Measurements from ENCODE around the gene HECW1.
"Not testable (repeated sequence)": the region's sequence is repeated elsewhere in the genome, so short reads cannot be mapped to it uniquely, and the experiment has no call there.

The HECW1 gene

DNA sequence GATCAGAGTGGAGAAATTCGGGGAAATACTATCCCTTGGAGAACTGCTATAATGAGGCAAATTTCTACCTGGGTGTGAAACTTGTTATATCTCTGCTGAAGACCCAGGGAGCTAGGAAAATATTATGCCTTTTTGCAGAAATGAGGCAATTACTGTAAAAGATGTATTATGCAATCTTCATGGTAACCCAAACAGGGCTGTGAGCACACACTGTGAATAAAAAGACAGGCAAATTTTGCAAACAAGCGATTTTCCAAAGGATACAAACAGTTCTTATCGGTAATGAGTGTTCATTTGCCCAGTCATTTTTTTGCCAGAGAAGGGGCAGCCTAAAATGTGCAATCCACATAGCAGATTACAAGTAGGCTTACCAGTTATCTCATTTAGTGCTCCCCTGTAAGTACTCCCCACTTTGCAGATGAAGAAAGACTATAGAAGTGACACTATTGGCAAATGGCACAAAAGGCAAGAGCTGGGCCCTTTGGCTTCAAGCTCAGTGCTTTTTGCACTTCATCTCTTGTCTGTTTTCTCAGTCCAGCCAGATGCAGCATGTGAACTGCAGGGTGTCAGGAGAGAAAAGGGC is 205.8 kb downstream of the HECW1 start:
- no peak overlapping the region for H3K4me3 ChIP-seq (ENCODE audit: low read depth, low read length)
- no peaks in the 10 kb centered on the region for H3K9me3 ChIP-seq (ENCODE audit: control insufficient read depth, insufficient read depth, low read length)
- no peaks in the 10 kb centered on the region for H3K4me1 ChIP-seq (ENCODE audit: control insufficient read depth, insufficient read depth, low read length)
- H3K36me3 ChIP-seq (ENCODE audit: control insufficient read depth, insufficient read depth, low read length), result no peaks in the 10 kb centered on the region
- no peak overlapping the region for H3K9ac ChIP-seq (ENCODE audit: low read depth, low read length)
- no peaks in the 10 kb centered on the region for H3K27me3 ChIP-seq (ENCODE audit: control insufficient read depth, insufficient read depth, low read length)

GRCh38 chr7:43325595-43325994 is 213.1 kb downstream of the HECW1 start:
- H3K9ac ChIP-seq (ENCODE audit: low read depth, low read length), result no peak overlapping the region
- H3K9me3 ChIP-seq (ENCODE audit: control insufficient read depth, insufficient read depth, low read length), result no peaks in the 10 kb centered on the region
- H3K27me3 ChIP-seq (ENCODE audit: control insufficient read depth, insufficient read depth, low read length), result no peaks in the 10 kb centered on the region
- H3K4me3 ChIP-seq (ENCODE audit: low read depth, low read length), result no peak overlapping the region
- no peaks in the 10 kb centered on the region for H3K4me1 ChIP-seq (ENCODE audit: control insufficient read depth, insufficient read depth, low read length)
- H3K36me3 ChIP-seq (ENCODE audit: control insufficient read depth, insufficient read depth, low read length), result no peaks in the 10 kb centered on the region

- H3K9ac ChIP-seq (ENCODE audit: low read depth, low read length), result no peak overlapping the region
- no peak overlapping the region for H3K4me3 ChIP-seq (ENCODE audit: low read depth, low read length)
- H3K36me3 ChIP-seq (ENCODE audit: control insufficient read depth, insufficient read depth, low read length), result no peaks in the 10 kb centered on the region
- H3K4me1 ChIP-seq (ENCODE audit: control insufficient read depth, insufficient read depth, low read length), result no peaks in the 10 kb centered on the region
- no peaks in the 10 kb centered on the region for H3K27me3 ChIP-seq (ENCODE audit: control insufficient read depth, insufficient read depth, low read length)
- H3K9me3 ChIP-seq (ENCODE audit: control insufficient read depth, insufficient read depth, low read length), result no peaks in the 10 kb centered on the region
Observed at GRCh38 chr7:43328336-43328735, 215.9 kb downstream of the HECW1 start.

- no peaks in the 10 kb centered on the region for H3K9me3 ChIP-seq (ENCODE audit: control insufficient read depth, insufficient read depth, low read length)
- H3K4me1 ChIP-seq (ENCODE audit: control insufficient read depth, insufficient read depth, low read length), result no peaks in the 10 kb centered on the region
- H3K27me3 ChIP-seq (ENCODE audit: control insufficient read depth, insufficient read depth, low read length), result no peaks in the 10 kb centered on the region
- no peak overlapping the region for H3K4me3 ChIP-seq (ENCODE audit: low read depth, low read length)
- H3K9ac ChIP-seq (ENCODE audit: low read depth, low read length), result no peak overlapping the region
- H3K36me3 ChIP-seq (ENCODE audit: control insufficient read depth, insufficient read depth, low read length), result no peaks in the 10 kb centered on the region
Observed at GRCh38 chr7:43328785-43329380, 216.4 kb downstream of the HECW1 start.

DNA sequence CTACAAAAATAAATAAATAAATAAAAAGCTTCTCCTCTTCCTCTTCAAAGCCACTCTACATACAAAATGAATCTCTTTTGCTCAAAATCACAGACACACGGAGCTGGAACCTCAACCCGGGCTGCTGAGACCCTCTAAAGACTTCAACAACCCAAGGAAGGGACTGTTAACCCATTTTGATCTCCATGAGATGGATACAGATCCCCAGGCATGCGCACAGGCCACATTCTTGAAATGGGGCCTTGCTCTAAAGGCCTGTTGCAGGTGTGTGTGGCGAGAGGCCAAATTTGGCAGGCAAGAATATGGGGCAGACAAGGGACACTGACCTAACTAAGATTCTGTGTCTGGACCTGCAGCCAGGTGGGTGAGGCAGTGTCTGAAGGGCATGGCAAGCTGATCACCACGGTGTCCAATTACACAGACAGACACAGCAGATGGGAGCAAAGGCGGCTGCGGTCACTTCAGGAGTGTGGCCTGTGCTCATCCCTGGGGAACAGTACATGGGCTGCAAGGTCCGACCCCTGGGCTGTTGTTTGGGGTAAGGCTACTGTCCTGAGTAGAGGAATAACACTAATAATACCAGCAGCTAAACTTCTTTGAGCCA is 219.8 kb downstream of the HECW1 start:
- Histone ChIP-seq H3K36me3 (ENCODE audit: control insufficient read depth, insufficient read depth, low read length) (no peaks in the 10 kb centered on the region), H3K4me1 (ENCODE audit: control insufficient read depth, insufficient read depth, low read length) (no peaks in the 10 kb centered on the region), H3K9me3 (ENCODE audit: control insufficient read depth, insufficient read depth, low read length) (no peaks in the 10 kb centered on the region), H3K4me3 (ENCODE audit: low read depth, low read length) (no peak overlapping the region), H3K9ac (ENCODE audit: low read depth, low read length) (no peak overlapping the region), H3K27me3 (ENCODE audit: control insufficient read depth, insufficient read depth, low read length) (no peaks in the 10 kb centered on the region)

GRCh38 chr7:43337191-43337590 is 224.7 kb downstream of the HECW1 start:
- no peaks in the 10 kb centered on the region for H3K9me3 ChIP-seq (ENCODE audit: control insufficient read depth, insufficient read depth, low read length)
- H3K36me3 ChIP-seq (ENCODE audit: control insufficient read depth, insufficient read depth, low read length), result no peaks in the 10 kb centered on the region
- no peak overlapping the region for H3K4me3 ChIP-seq (ENCODE audit: low read depth, low read length)
- no peak overlapping the region for H3K9ac ChIP-seq (ENCODE audit: low read depth, low read length)
- H3K27me3 ChIP-seq (ENCODE audit: control insufficient read depth, insufficient read depth, low read length), result no peaks in the 10 kb centered on the region
- H3K4me1 ChIP-seq (ENCODE audit: control insufficient read depth, insufficient read depth, low read length), result no peaks in the 10 kb centered on the region

GRCh38 chr7:43337811-43338210 is 225.4 kb downstream of the HECW1 start:
- H3K36me3 ChIP-seq (ENCODE audit: control insufficient read depth, insufficient read depth, low read length), result no peaks in the 10 kb centered on the region
- H3K27me3 ChIP-seq (ENCODE audit: control insufficient read depth, insufficient read depth, low read length), result no peaks in the 10 kb centered on the region
- H3K4me1 ChIP-seq (ENCODE audit: control insufficient read depth, insufficient read depth, low read length), result no peaks in the 10 kb centered on the region
- H3K4me3 ChIP-seq (ENCODE audit: low read depth, low read length), result no peak overlapping the region
- H3K9ac ChIP-seq (ENCODE audit: low read depth, low read length), result no peak overlapping the region
- no peaks in the 10 kb centered on the region for H3K9me3 ChIP-seq (ENCODE audit: control insufficient read depth, insufficient read depth, low read length)

DNA sequence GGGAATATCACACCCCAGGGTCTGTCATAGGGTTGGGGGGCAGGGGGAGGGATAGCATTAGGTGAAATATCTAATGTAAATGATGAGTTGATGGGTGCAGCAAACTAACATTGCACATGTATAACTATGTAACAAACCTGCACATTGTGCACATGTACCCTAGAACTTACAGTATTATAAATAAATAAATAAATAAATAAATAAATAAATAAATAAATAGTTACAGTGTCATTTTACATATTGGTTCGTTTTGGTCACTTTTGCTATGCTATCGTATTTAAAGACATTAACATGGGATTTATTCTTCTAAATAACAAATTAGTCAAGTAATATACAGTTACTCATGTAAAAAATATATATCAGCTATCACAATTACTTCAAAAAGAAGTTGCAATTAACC is 228.7 kb downstream of the HECW1 start:
- H3K27me3 ChIP-seq (ENCODE audit: control insufficient read depth, insufficient read depth, low read length), result no peaks in the 10 kb centered on the region
- H3K9me3 ChIP-seq (ENCODE audit: control insufficient read depth, insufficient read depth, low read length), result no peaks in the 10 kb centered on the region
- H3K4me3 ChIP-seq (ENCODE audit: low read depth, low read length), result no peak overlapping the region
- H3K9ac ChIP-seq (ENCODE audit: low read depth, low read length), result no peak overlapping the region
- H3K36me3 ChIP-seq (ENCODE audit: control insufficient read depth, insufficient read depth, low read length), result no peaks in the 10 kb centered on the region
- H3K4me1 ChIP-seq (ENCODE audit: control insufficient read depth, insufficient read depth, low read length), result no peaks in the 10 kb centered on the region

DNA sequence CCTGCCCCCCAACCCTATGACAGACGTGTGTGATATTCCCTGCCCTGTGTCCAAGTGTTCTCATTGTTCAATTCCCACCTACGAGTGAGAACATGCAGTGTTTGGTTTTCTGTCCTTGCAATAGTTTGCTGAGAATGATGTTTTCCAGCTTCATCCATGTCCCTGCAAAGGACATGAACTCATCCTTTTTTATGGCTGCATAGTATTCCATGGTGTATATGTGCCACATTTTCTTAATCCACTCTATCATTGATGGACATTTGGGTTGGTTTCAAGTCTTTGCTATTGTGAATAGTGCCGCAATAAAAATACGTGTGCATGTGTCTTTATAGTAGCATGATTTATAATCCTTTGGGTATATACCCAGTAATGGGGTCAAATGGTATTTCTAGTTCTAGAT is 231.0 kb downstream of the HECW1 start:
- not testable (repeated sequence) for H3K9ac ChIP-seq (ENCODE audit: low read depth, low read length); H3K4me1 ChIP-seq (ENCODE audit: control insufficient read depth, insufficient read depth, low read length); H3K9me3 ChIP-seq (ENCODE audit: control insufficient read depth, insufficient read depth, low read length); H3K4me3 ChIP-seq (ENCODE audit: low read depth, low read length); H3K27me3 ChIP-seq (ENCODE audit: control insufficient read depth, insufficient read depth, low read length); H3K36me3 ChIP-seq (ENCODE audit: control insufficient read depth, insufficient read depth, low read length)

- not testable (repeated sequence) for H3K4me3 ChIP-seq (ENCODE audit: low read depth, low read length); H3K36me3 ChIP-seq (ENCODE audit: control insufficient read depth, insufficient read depth, low read length); H3K9ac ChIP-seq (ENCODE audit: low read depth, low read length); H3K27me3 ChIP-seq (ENCODE audit: control insufficient read depth, insufficient read depth, low read length); H3K4me1 ChIP-seq (ENCODE audit: control insufficient read depth, insufficient read depth, low read length); H3K9me3 ChIP-seq (ENCODE audit: control insufficient read depth, insufficient read depth, low read length)
Observed at GRCh38 chr7:43345696-43346095, 233.2 kb downstream of the HECW1 start.

DNA sequence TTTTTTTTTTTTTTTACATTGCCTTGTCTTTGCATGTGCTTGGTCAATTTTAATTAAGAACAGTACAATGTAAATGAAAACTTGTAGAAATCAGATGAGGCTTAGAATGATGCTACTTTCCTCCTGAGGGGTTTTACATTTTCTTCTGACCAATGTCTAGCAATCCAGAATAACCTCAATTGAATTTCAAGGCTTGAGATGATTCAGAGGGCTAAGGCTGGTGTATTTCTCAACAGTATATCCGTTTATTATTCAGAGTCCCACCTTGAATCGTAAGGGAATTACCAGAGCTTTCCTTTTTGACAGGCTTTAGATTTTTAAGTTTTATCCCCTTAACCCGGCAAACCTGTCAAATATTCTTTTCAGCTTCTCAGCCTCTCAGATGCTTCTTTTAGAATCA is 239.2 kb downstream of the HECW1 start:
- no peaks in the 10 kb centered on the region for H3K36me3 ChIP-seq (ENCODE audit: control insufficient read depth, insufficient read depth, low read length)
- no peak overlapping the region for H3K9ac ChIP-seq (ENCODE audit: low read depth, low read length)
- no peaks in the 10 kb centered on the region for H3K27me3 ChIP-seq (ENCODE audit: control insufficient read depth, insufficient read depth, low read length)
- H3K4me1 ChIP-seq (ENCODE audit: control insufficient read depth, insufficient read depth, low read length), result no peaks in the 10 kb centered on the region
- H3K9me3 ChIP-seq (ENCODE audit: control insufficient read depth, insufficient read depth, low read length), result peaks cover 5% of the 10 kb centered on the region
- H3K4me3 ChIP-seq (ENCODE audit: low read depth, low read length), result no peak overlapping the region

GRCh38 chr7:43353902-43354301 is 241.5 kb downstream of the HECW1 start:
- no peaks in the 10 kb centered on the region for H3K36me3 ChIP-seq (ENCODE audit: control insufficient read depth, insufficient read depth, low read length)
- H3K27me3 ChIP-seq (ENCODE audit: control insufficient read depth, insufficient read depth, low read length), result no peaks in the 10 kb centered on the region
- H3K4me1 ChIP-seq (ENCODE audit: control insufficient read depth, insufficient read depth, low read length), result no peaks in the 10 kb centered on the region
- H3K9me3 ChIP-seq (ENCODE audit: control insufficient read depth, insufficient read depth, low read length), result peaks cover 5% of the 10 kb centered on the region
- H3K9ac ChIP-seq (ENCODE audit: low read depth, low read length), result no peak overlapping the region
- H3K4me3 ChIP-seq (ENCODE audit: low read depth, low read length), result no peak overlapping the region

All from iPS-15b (cell line).